Loucy (cell line): ENCODE data around the gene NUP54.

Source experiments
- EZH2phosphoT487 ChIP-seq: fragments of 200-600 bp; IDR thresholded peaks from 2 replicates; pipeline ENCODE4 v1.6.1; 2018; ENCODE audit warnings: antibody characterized with exemption, mild to moderate bottlenecking, moderate library complexity, borderline replicate concordance
- TF ChIP-seq, protein P1 (sequence below): fragments of 200-600 bp; sonication (generic); conservative IDR thresholded peaks from 2 replicates; pipeline ENCODE4 v1.5.1; 2014; ENCODE audit warnings: mild to moderate bottlenecking, antibody characterized with exemption, low read length

- TF ChIP-seq, protein P1, sequence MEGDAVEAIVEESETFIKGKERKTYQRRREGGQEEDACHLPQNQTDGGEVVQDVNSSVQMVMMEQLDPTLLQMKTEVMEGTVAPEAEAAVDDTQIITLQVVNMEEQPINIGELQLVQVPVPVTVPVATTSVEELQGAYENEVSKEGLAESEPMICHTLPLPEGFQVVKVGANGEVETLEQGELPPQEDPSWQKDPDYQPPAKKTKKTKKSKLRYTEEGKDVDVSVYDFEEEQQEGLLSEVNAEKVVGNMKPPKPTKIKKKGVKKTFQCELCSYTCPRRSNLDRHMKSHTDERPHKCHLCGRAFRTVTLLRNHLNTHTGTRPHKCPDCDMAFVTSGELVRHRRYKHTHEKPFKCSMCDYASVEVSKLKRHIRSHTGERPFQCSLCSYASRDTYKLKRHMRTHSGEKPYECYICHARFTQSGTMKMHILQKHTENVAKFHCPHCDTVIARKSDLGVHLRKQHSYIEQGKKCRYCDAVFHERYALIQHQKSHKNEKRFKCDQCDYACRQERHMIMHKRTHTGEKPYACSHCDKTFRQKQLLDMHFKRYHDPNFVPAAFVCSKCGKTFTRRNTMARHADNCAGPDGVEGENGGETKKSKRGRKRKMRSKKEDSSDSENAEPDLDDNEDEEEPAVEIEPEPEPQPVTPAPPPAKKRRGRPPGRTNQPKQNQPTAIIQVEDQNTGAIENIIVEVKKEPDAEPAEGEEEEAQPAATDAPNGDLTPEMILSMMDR, result no peak
- no peak for TF ChIP-seq EZH2phosphoT487
Observed at GRCh38 chr4:76095568-76095967, 52.6 kb downstream of the NUP54 start.
